ENCODE results near the gene LRRC32. TPM values are rescaled to one million over a fixed set of nuclear protein-coding genes. Genes with fewer than 3 reads are reported as not detected.
"Not testable (repeated sequence)": the region's sequence is repeated elsewhere in the genome, so short reads cannot be mapped to it uniquely, and the experiment has no call there.

Gene LRRC32
- polyA plus RNA-seq, 3 donors from 2014 or later, result 0.45 TPM; not detected in 2

- Mint-ChIP-seq H3K27me3 (ENCODE audit: low read depth in 3 of 3) (peaks cover 0 to 11% (median 2%) of the 10 kb centered on the region in 3 donors), H3K4me1 (no peaks in the 10 kb centered on the region), H3K9me3 (no peaks in the 10 kb centered on the region), H3K4me3 (no peak overlapping the region), H3K27ac (no peak overlapping the region), H3K36me3 (no peaks in the 10 kb centered on the region)
- DNase-seq, result no peak
These were observed 17.4 kb downstream of the LRRC32 start for GRCh38 chr11:76653012-76653673.

DNA sequence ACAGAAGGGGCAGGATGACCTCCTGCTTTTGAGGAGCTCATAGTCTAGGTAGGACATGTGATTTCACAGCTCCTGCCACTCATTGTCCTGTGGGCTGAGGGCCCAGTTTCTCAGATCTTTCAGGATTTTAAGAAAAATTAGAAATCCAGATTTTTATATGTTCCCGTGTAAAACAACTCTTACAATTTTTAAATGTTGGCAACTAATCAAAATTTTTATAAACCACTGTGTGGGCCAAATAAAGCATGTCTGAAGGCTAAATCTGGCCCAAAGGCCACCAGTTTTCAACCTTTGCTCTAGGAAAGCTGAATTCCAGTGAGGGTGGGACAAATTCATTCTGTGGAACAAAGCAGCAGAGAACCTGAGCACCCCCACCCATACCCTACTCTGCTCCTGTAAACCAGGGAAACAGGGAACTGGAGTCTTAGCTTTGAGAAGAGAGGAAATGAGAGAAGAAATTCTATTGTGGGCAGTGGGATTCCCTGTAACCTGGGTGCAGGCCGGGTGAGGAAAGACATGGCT lies 20.6 kb downstream of the LRRC32 start:
- H3K27me3 Mint-ChIP-seq (ENCODE audit: low read depth in 3 of 3), result peaks cover 6 to 21% (median 8%) of the 10 kb centered on the region in 3 donors
- no peak for DNase-seq
- H3K4me3 Mint-ChIP-seq, result no peak overlapping the region
- H3K9me3 Mint-ChIP-seq, result peaks cover 0 to 11% (median 8%) of the 10 kb centered on the region in 6 donors
- H3K27ac Mint-ChIP-seq, result no peak overlapping the region
- no peaks in the 10 kb centered on the region for H3K36me3 Mint-ChIP-seq
- no peaks in the 10 kb centered on the region for H3K4me1 Mint-ChIP-seq

DNA sequence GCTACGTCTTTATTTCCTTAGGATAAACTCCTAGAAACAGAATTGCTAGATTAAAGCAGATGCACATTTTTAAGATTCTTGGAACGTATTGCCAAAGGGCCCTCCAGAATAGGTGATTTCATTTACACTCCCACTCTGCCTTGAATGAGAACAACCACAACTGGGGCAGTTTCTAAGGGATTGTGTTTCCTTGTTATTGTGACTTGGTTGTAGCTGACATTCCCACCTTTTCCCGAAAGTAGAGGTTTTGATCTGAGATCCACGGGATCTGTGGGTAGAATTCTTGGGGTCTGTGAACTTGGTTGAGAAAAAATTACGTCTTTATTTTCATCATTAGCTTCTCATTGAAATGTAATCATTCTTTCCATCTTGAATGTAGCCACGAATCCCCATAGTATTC lies 21.5 kb downstream of the LRRC32 start:
- peaks cover 6 to 22% (median 8%) of the 10 kb centered on the region in 3 donors for H3K27me3 Mint-ChIP-seq (ENCODE audit: low read depth in 3 of 3)
- peaks cover 0 to 11% (median 8%) of the 10 kb centered on the region in 6 donors for H3K9me3 Mint-ChIP-seq
- no peaks in the 10 kb centered on the region for H3K4me1 Mint-ChIP-seq
- no peaks in the 10 kb centered on the region for H3K36me3 Mint-ChIP-seq
- no peak for DNase-seq
- H3K27ac Mint-ChIP-seq, result no peak overlapping the region
- H3K4me3 Mint-ChIP-seq, result no peak overlapping the region

DNA sequence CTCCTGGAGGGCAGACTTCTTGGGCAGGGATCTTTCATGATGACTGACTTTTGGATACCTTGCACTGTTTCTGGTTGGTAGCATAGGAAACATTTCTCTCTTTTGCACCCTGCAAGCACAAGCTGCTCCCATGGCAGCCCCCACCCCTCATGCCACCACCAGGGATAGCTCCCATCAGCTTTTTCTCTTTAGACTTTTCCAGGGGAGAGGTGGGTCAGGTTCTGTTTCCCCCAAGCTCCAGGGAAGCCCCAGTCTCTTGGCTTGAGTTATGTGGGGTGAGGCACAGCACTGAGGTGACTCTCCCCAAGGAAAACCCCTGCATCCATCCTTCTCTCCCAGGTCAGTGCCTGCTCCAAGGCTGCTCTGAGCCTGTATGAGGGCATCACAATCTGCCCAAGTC lies 22.5 kb downstream of the LRRC32 start:
- Mint-ChIP-seq H3K4me1 (no peaks in the 10 kb centered on the region), H3K27me3 (ENCODE audit: low read depth in 3 of 3) (peaks cover 6 to 22% (median 8%) of the 10 kb centered on the region in 3 donors), H3K4me3 (no peak overlapping the region), H3K36me3 (no peaks in the 10 kb centered on the region), H3K27ac (no peak overlapping the region), H3K9me3 (peaks cover 0 to 11% (median 8%) of the 10 kb centered on the region in 6 donors)
- no peak for DNase-seq

DNA sequence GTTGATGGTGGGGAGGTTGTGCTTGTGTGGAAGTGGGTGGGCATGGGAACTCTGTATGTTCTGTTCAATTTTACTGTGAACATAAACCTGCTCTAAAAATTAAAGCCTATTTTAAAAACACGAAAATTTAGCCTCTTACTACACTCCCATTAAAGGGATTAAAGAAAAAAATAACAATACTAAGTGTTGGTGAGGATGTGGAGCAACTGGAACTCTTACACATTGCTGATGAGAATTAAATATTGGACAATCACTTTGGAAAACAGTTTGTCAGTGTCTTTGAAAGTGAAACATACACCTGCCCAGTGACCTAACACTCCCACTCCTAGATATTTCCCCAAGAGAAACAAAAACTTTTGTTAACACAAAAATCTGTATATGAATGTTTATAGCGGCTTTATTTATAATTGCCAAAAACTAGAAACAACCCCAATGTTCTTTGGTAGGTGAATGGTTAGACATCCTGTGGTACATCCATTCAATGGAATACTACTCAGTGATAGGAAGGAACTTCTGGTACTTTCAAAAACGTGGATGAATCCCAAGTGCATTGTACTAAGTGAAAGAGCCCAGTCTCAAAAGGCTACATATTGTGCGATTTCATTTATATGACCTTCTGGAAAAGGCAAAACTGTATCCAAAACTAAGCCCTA lies 23.5 kb downstream of the LRRC32 start:
- Mint-ChIP-seq H3K27ac (no peak overlapping the region), H3K4me3 (no peak overlapping the region), H3K27me3 (ENCODE audit: low read depth in 3 of 3) (peaks cover 6 to 22% (median 8%) of the 10 kb centered on the region in 3 donors), H3K4me1 (no peaks in the 10 kb centered on the region), H3K9me3 (peaks cover 0 to 11% (median 8%) of the 10 kb centered on the region in 6 donors), H3K36me3 (no peaks in the 10 kb centered on the region)
- no peak for DNase-seq

GRCh38 chr11:76644591-76644990 lies 26.0 kb downstream of the LRRC32 start:
- no peak overlapping the region for H3K4me3 Mint-ChIP-seq
- peaks cover 6 to 16% (median 7%) of the 10 kb centered on the region in 3 donors for H3K27me3 Mint-ChIP-seq (ENCODE audit: low read depth in 3 of 3)
- no peaks in the 10 kb centered on the region for H3K36me3 Mint-ChIP-seq
- no peak overlapping the region for H3K27ac Mint-ChIP-seq
- H3K9me3 Mint-ChIP-seq, result peaks cover 0 to 11% (median 8%) of the 10 kb centered on the region in 6 donors
- no peak for DNase-seq
- no peaks in the 10 kb centered on the region for H3K4me1 Mint-ChIP-seq

GRCh38 chr11:76643711-76644110 lies 26.8 kb downstream of the LRRC32 start:
- H3K27ac Mint-ChIP-seq, DNase-seq, H3K4me1 Mint-ChIP-seq, H3K36me3 Mint-ChIP-seq, H3K4me3 Mint-ChIP-seq: not testable (repeated sequence)
- Mint-ChIP-seq H3K9me3 (peaks cover 0 to 11% (median 8%) of the 10 kb centered on the region in 6 donors), H3K27me3 (ENCODE audit: low read depth in 3 of 3) (peaks cover 6 to 16% (median 7%) of the 10 kb centered on the region in 3 donors)

GRCh38 chr11:76642341-76642740 lies 28.2 kb downstream of the LRRC32 start:
- Mint-ChIP-seq H3K27me3 (ENCODE audit: low read depth in 3 of 3) (peaks cover 2 to 10% (median 7%) of the 10 kb centered on the region in 3 donors), H3K9me3 (peaks cover 0 to 10% (median 6%) of the 10 kb centered on the region in 6 donors), H3K36me3 (no peaks in the 10 kb centered on the region), H3K27ac (no peak overlapping the region), H3K4me1 (peaks cover 0 to 2% of the 10 kb centered on the region in 2 donors), H3K4me3 (no peak overlapping the region)
- DNase-seq, result no peak

DNA sequence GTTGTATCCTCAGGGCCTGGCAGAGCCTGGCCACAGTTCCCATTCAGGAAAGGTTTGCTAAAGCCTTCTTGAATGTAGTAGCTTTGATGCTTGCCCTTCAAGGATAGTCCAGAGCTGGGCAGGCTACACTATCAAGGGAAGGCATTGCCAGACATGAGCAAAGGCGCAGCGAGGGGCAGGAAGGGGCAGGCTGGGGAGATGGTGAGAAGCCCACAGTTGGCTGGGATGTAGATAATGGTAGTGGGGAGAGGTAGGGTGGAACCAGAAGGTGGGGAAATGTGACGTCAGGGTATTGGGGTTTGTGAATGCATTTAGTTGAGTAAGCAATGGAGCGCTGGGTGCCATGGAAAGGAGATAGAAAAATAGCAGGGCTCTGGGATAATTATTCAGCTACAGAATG lies 28.6 kb downstream of the LRRC32 start:
- Mint-ChIP-seq H3K36me3 (no peaks in the 10 kb centered on the region), H3K4me1 (peaks cover 0 to 2% of the 10 kb centered on the region in 2 donors), H3K27ac (no peak overlapping the region), H3K27me3 (ENCODE audit: low read depth in 3 of 3) (peaks cover 2 to 7% (median 6%) of the 10 kb centered on the region in 3 donors), H3K4me3 (no peak overlapping the region), H3K9me3 (peaks cover 0 to 7% (median 2%) of the 10 kb centered on the region in 6 donors)
- DNase-seq, result no peak

GRCh38 chr11:76640501-76640900 lies 30.0 kb downstream of the LRRC32 start:
- Mint-ChIP-seq H3K9me3 (no peaks in the 10 kb centered on the region), H3K36me3 (peaks cover 0 to 1% (median 0%) of the 10 kb centered on the region in 3 donors), H3K4me3 (no peak overlapping the region), H3K27ac (peak overlapping the region in 1 of 6 donors; percentile 32), H3K27me3 (ENCODE audit: low read depth in 3 of 3) (peaks cover 4 to 6% (median 6%) of the 10 kb centered on the region in 3 donors), H3K4me1 (peaks cover 0 to 2% of the 10 kb centered on the region in 2 donors)
- no peak for DNase-seq

DNA sequence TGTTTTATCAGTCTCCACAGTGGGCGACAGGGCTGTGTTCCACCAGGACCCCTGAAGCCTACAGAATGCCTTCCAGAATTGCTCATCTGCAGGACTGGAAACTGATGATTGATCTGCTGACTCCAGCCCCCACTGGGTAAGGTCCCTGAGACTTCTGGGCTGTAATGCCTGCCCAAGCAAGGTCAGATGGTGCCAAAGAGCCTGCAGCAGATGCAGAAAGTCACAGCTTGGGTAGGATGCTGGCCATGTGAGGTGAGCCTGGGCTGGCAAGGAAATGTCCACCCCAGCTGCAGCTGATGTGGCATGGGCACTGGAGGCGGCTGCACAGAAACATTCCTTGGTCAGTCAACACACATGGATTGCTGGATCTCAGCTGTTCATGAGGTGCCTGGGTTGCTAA lies 30.9 kb downstream of the LRRC32 start:
- Mint-ChIP-seq H3K4me3 (no peak overlapping the region), H3K9me3 (no peaks in the 10 kb centered on the region), H3K36me3 (peaks cover 0 to 3% (median 0%) of the 10 kb centered on the region in 3 donors), H3K4me1 (peaks cover 0 to 2% of the 10 kb centered on the region in 2 donors), H3K27ac (no peak overlapping the region), H3K27me3 (ENCODE audit: low read depth in 3 of 3) (peaks cover 1 to 5% (median 4%) of the 10 kb centered on the region in 3 donors)
- DNase-seq, result no peak

GRCh38 chr11:76638270-76639197 lies 32.0 kb downstream of the LRRC32 start:
- Mint-ChIP-seq H3K4me3 (no peak overlapping the region), H3K4me1 (peaks cover 0 to 2% of the 10 kb centered on the region in 2 donors), H3K27me3 (ENCODE audit: low read depth in 3 of 3) (peaks cover 4 to 7% (median 4%) of the 10 kb centered on the region in 3 donors), H3K36me3 (peaks cover 0 to 3% (median 0%) of the 10 kb centered on the region in 3 donors), H3K27ac (no peak overlapping the region), H3K9me3 (no peaks in the 10 kb centered on the region)
- DNase-seq, result no peak

GRCh38 chr11:76637491-76638269 lies 32.9 kb downstream of the LRRC32 start:
- no peak for DNase-seq
- Mint-ChIP-seq H3K36me3 (peaks cover 0 to 3% (median 0%) of the 10 kb centered on the region in 3 donors), H3K4me1 (peaks cover 0 to 2% of the 10 kb centered on the region in 2 donors), H3K27me3 (ENCODE audit: low read depth in 3 of 3) (peaks cover 4 to 7% (median 4%) of the 10 kb centered on the region in 3 donors), H3K27ac (no peak overlapping the region), H3K4me3 (no peak overlapping the region), H3K9me3 (no peaks in the 10 kb centered on the region)
